ENCODE measurements around the gene EGF.
"Not testable (repeated sequence)": the region's sequence is repeated elsewhere in the genome, so short reads cannot be mapped to it uniquely, and the experiment has no call there.

The EGF gene

GRCh38 chr4:109915385-109916026, 2.8 kb downstream of the EGF start:
- no peak for DNase-seq (ENCODE audit: low spot score)

DNA sequence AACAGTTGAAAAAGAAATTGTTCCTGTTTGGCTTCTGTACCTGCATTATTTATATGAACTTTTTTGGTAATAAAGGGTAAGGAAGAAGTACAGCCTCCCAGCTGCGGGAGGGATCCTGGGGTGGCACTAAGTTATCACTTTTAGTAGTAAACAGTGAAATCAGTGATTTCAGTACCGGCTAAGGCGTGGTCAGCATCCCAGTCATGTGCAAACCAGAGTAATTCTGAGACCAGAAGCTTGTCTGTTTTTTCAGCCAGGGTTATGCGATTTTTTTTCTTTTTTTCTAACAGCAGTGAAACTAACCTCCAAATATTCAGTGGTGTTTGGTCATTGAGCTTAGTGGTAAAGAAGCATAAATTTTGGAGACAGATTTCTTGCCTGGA, 3.3 kb downstream of the EGF start:
- no peak for DNase-seq (ENCODE audit: low spot score)

DNA sequence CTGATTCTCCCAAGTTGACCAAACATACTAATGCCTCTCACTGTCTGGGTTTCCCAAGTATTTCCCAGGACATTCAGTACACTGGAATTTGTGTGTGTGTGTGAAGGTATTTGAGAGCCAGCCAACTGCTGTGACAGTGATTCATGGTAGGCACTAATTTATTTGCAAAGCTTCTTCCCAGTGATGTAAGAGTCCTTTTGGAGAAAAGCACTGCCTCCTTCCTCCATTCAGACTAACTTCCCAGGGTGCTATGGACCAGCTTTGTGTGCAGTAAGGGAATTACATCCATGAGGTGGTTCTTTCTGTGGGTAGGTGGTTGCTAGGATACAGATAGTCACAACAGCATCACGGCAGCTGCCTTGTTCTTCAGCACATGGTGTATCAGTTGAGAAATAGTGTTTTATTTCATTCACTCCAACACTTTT, 8.7 kb downstream of the EGF start:
- peak; percentile 38 for DNase-seq (ENCODE audit: low spot score)

DNA sequence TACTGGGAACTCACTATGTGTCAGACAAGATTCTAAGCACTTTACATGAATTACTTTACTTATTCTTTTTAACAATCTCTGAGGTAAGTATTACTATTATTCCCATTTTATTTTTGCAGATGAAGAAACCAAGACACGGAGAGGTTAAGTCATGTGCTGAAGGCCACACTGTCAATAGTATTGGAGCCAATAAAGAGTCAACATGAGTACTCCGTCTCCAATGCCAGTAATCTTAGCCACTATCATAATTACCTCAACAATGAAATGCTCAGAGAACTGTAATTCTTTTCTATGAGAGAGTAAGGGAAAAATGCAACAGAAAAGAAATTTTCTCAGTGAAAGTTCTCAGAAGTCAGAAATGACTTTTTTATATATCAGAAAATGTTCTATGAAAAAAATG, 12.7 kb downstream of the EGF start:
- no peak for DNase-seq (ENCODE audit: low spot score)

DNA sequence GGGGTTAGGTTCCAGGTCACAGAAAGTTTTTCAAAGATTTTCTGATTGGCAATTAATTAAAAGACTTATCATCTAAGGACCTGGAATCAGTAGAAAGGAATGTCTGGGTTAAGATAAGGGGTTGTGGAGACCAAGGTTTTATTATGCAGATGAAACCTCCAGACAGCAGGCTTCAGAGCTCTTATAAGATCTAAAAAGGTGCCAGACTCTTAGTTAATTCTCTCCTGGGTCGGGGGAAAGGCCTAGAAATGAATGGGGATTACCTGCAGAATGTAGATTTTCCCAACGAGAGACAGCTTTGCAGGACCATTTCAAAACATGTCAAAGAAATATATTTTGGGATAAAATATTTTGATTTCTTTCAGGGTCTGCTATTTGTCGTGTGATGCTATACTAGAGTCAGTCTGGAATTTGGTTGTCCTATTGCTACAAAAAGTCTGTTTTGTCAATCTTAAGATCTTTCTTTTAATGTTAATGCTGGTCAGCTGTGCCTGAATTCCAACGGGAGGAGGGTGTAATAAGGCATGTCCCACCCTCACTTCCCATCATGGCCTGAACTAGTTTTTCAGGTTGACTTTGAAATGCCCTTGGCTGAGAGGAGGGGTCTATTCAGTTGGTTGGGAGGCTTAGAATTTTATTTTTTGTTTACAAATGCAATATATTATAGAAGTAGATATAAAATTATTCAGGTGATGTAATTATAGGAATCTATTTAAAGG, 15.8 kb downstream of the EGF start:
- DNase-seq (ENCODE audit: low spot score) = no peak

- no peak for DNase-seq (ENCODE audit: low spot score)
Measured at GRCh38 chr4:109930464-109930863, 17.8 kb downstream of the EGF start.

GRCh38 chr4:109930872-109931271, 18.2 kb downstream of the EGF start:
- no peak for DNase-seq (ENCODE audit: low spot score)

GRCh38 chr4:109931318-109931717, 18.6 kb downstream of the EGF start:
- DNase-seq (ENCODE audit: low spot score) = no peak

GRCh38 chr4:109937352-109937751, 24.7 kb downstream of the EGF start:
- DNase-seq (ENCODE audit: low spot score) = not testable (repeated sequence)

DNA sequence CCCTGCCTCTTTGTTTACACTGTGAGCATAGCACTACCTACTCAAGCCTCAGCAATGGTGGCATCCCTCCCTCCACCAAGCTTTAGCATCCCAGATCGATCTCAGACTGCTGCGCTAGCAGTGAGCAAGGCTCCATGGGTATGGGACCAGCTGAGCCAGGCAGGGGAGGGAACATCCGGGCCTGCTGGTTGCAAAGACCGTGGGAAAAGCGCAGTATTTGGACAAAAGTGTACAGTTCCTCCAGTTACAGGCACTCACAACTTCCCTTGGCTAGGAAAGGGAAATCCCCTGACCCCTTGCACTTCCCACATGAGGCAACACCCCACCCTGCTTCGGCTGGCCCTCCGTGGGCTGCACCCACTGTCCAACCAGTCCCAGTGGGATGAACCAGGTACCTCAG, 26.5 kb downstream of the EGF start:
- no peak for DNase-seq (ENCODE audit: low spot score)

DNA sequence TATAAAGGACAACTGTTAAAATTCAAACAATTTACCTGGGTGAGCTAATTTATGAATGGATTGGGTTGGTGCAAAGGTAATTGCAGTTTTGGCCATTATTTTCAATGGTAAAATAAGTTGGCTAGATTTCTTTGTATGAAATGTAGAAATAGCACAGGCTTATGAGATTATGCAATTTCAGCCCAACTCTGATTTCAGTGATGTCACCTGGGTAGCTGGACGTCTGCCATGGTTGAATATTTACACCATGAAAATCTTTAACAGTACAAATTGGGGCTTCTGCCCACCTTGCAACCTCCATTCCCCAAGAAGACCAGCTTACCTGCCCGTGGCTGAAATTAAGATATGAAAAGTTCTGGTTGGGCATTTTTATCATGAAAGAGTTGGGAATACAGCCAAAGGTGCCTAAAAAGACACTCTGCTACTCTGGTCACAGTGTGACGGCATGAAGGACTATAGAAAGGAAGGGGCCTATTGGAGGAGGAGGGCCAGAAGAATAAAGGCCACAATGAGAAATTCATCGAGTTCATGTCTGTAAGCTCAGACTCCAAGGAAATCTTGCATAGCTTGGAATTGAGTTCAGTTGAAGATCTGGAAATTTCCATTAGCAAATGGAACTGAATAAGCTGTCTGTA, 29.7 kb downstream of the EGF start:
- DNase-seq (ENCODE audit: low spot score) = no peak

GRCh38 chr4:109943745-109944144, 31.1 kb downstream of the EGF start:
- no peak for DNase-seq (ENCODE audit: low spot score)

DNA sequence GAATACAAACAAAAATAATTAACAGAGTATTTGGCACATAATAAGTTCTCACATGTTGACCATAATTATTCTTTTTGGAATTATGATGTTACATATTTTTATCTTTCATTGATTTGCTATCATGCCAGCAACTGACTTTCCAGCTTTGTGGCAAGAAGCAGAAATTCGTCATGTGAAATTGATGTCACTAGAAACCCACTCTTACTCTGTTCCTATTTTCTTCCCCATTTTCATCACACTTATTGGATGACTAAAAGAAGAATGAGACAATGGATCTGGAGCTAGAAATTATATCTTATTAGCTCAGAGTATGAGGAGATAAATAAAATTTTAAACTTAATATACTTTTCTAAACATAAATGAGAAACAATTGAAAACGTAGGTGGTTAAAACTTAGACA, 31.9 kb downstream of the EGF start:
- no peak for DNase-seq (ENCODE audit: low spot score)

DNA sequence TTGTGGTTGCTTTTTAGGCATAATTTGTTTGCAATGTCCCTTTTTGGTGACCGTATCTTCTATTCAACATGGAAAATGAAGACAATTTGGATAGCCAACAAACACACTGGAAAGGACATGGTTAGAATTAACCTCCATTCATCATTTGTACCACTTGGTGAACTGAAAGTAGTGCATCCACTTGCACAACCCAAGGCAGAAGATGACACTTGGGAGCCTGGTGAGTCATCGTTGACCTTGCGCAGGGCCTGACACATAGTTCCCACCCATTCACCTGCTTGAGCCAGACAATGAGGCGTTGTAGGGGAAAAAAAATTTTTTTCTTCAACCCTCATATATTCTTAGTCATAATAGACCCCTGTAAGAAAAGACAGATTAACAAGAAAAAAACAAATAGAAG, 32.4 kb downstream of the EGF start:
- no peak for DNase-seq (ENCODE audit: low spot score)

GRCh38 chr4:109946120-109946519, 33.4 kb downstream of the EGF start:
- DNase-seq (ENCODE audit: low spot score) = no peak

DNA sequence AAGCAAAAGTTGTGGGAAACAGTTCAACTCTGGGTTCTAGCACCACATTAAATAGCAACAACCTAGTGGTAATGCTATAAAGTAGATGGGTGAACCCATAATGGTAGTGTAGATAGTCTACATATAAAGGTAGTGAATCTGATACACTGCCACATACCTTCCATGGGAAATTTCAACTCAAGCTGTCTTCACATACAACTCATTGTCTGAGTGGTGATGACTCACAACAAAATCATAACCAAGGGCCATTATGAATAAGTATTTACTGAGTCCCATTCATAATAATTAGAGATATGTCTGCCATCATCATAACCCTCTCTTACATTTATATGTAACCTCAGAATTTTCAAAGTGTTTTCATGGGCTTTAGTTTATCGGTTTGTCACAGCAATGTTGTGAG, 34.8 kb downstream of the EGF start:
- DNase-seq (ENCODE audit: low spot score) = no peak

DNA sequence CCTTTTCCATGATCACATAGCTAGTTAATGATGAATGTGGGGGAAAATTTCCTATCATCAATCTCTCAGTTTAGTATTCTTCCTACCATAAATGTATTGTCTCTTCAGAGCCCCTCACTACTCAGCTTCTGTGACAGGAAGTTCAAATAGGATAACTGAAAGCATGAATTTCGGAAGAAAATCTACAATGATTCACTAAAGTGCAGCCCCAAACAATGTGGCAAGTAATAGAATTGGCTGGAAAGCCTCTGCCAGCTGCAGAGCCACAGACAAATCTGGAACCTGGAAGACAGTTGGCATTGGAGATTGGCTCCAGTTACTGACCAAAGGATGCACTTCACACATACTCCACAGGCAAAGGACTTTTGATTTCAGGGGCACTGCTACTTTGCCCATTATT, 35.2 kb downstream of the EGF start:
- no peak for DNase-seq (ENCODE audit: low spot score)

DNA sequence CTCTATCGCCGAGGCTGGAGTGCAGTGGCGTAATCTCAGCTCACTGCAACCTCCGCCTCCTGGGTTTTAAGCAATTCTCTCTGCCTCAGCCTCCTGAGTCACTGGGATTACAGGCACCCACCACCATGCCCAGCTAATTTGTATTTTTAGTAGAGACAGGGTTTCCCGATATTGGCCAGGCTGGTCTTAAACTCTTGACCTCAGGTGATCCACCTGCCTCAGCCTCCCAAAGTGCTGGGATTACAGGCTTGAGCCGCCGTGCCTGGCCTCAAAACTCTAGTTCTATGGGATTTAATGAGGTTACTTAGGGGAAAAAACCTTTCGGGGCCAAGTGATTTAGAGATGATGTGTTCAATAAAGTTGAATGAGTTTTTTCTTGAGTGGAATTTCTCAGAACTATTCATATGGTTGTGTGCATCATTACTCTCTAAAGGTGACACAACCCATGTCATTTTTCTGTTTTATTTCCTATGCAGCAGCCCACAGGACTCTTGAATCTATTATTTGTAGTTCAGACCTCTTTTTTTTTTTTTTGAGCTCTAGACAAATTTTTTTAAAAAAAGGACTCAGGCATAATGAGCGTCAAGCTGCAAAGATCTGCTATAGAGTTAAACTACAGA, 36.5 kb downstream of the EGF start:
- not testable (repeated sequence) for DNase-seq (ENCODE audit: low spot score)

- DNase-seq (ENCODE audit: low spot score) = no peak
Measured at GRCh38 chr4:109952612-109953011, 39.9 kb downstream of the EGF start.

DNA sequence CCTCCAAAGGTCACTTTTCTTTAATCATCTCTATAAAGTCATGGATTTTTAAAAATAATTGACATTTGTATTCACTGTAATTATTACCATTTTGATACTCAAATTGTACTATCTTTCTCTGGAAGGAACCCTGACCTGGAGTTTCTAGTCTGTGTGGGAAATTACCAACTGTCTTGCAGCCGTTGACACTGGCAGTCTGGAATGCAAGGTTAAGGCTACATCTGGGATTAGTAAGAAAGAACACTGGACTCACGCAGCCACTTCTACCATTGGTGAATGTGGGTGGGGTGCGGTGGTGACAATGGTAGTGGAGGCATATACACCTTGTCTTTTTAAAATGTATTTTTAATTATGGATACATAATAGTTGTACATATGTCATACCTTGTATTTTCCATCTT, 40.9 kb downstream of the EGF start:
- no peak for DNase-seq (ENCODE audit: low spot score)

DNA sequence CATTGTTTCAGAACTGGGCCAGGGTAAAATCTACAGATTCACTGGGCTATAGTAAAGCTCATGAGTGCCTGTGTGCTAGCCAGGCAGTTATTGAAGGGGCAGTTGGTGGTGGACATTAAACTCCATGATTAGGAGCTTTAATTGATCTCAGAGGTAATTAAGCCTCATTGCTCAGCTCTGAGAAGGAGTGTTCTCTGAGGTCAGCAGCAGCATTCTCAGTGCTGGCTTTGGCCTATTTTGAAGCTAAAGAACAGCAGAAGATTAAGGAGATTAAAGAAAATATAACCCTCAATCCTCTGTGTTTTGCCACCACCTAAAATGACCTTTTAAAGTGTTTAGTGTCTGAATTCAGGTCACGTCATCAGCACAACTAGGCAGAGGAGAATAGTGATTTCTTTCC, 42.5 kb downstream of the EGF start:
- no peak for DNase-seq (ENCODE audit: low spot score)

DNA sequence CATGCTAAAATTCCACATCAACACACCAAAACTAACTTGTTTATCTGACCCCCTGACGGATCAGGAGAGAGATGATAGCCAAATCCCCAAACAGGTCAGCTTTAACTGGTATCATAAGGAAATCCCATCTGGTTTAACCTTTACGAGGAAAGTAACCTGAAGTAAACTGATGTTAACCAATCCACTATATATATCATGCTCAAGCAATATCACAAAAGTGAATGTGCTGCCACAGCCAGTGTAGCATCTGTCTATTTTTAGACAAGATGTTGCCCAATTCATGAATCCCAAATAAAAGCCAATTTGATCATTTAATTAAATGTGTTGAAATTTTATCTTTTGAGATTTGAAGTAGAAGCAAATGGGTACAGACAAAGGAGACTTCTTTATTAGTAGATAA, 44.5 kb downstream of the EGF start:
- no peak for DNase-seq (ENCODE audit: low spot score)

- no peak for DNase-seq (ENCODE audit: low spot score)
Measured at GRCh38 chr4:109959195-109959594, 46.5 kb downstream of the EGF start.

Measured in iPS-NIHi11 (cell line).